Kidney (tissue), 14 donors: Measurements from ENCODE around the gene SEC24A. TPM values are rescaled to one million over a fixed set of nuclear protein-coding genes. Genes with fewer than 3 reads are reported as not detected.

ENCODE experiments used
- DNase-seq, 5 donors: peaks; one replicate each; pipeline ENCODE4 v3.0.0-alpha.2; 2013 to 2020
- FAIRE-seq: peaks from 2 replicates; lab custom pipeline; 2012; peaks lifted over from hg19 to GRCh38; lab: Jason Lieb, UNC
- H3K27ac ChIP-seq, 2 donors: one replicate each; pipeline ENCODE4 v1.7.0; 2013; ENCODE audit warnings: low read depth in 2 of 2, low read length in 2 of 2, inconsistent platforms in 1 of 2
- H3K27me3 ChIP-seq: one replicate; pipeline ENCODE4 v1.7.1; 2013; ENCODE audit warnings: low read length, inconsistent platforms; ENCODE audit not compliant: control insufficient read depth, insufficient read depth
- H3K36me3 ChIP-seq, 3 donors: one replicate each; pipeline versions ENCODE4 v1.7.0 to v1.7.1; 2013; ENCODE audit warnings: low read length in 3 of 3, control low read depth in 1 of 3, inconsistent platforms in 1 of 3; ENCODE audit not compliant: insufficient read depth in 3 of 3, control insufficient read depth in 2 of 3
- H3K4me1 ChIP-seq, 3 donors: one replicate each; pipeline versions ENCODE4 v1.7.0 to v1.7.1; 2013; ENCODE audit warnings: low read length in 3 of 3, inconsistent platforms in 1 of 3, low read depth in 1 of 3; ENCODE audit not compliant: control insufficient read depth in 2 of 3, insufficient read depth in 2 of 3
- H3K4me3 ChIP-seq, 3 donors: one replicate each; pipeline versions ENCODE4 v1.7.0 to v1.8.1; 2013; ENCODE audit warnings: low read length in 3 of 3, control low read depth in 1 of 3, inconsistent platforms in 1 of 3
- H3K9ac ChIP-seq, 3 donors: one replicate each; pipeline versions ENCODE4 v1.7.0 to v1.7.1; 2013; ENCODE audit warnings: low read length in 3 of 3, control low read depth in 1 of 3, inconsistent platforms in 1 of 3
- H3K9me3 ChIP-seq, 3 donors: one replicate each; pipeline versions ENCODE4 v1.7.0 to v1.7.1; 2013; ENCODE audit warnings: low read length in 3 of 3, control low read depth in 1 of 3, inconsistent platforms in 1 of 3; ENCODE audit not compliant: control insufficient read depth in 2 of 3, insufficient read depth in 1 of 3
- CTCF ChIP-seq: IDR thresholded peaks from 3 replicates; pipeline ENCODE4 v1.5.1; 2012; ENCODE audit warnings: mild to moderate bottlenecking, moderate library complexity, borderline replicate concordance; ENCODE audit not compliant: insufficient read depth; ENCODE audit errors: extremely low read depth
- intact Hi-C: fragments of 100-400 bp; cut with DNase I; formaldehyde crosslinking; loops from one replicate; pipeline ENCODE4 v1.11.1; 2022
- polyA plus RNA-seq: library from polyadenylated mRNA; stranded (reverse); fragments of 350-450 nt; fragmentation: Illumina TruSeq; extraction: RNeasy Lipid Tissue Mini Kit (QIAGEN cat#74804); gene quantifications from one replicate; pipeline ENCODE4 v1.2.3, GENCODE V29; 2014; ENCODE audit warnings: low read depth, low replicate concordance; ENCODE audit not compliant: insufficient read depth
- total RNA-seq: library from RNA; stranded (reverse); fragmentation: NEBNext Ultra II Directional; extraction: Animal tissue kit (Norgen Biotek cat#: 25700); gene quantifications from one replicate; pipeline ENCODE4 v1.2.1, GENCODE V29; 2021
- donor health status: control.
- donor health status: control.
- donor health status: control.
- donor health status: control.
- donor health status: control.
- donor health status: DM: yes; HTN: yes; CAD: no.
- donor health status: Normal renal cell carcinoma (clear cell type).

Gene SEC24A
- total and polyA plus RNA-seq, 2 donors from 2014 or later = 2.8 to 21.2 TPM

GRCh38 chr5:134603059-134603458 is 45.5 kb upstream of the SEC24A start:
- no peak overlapping the region for H3K4me3 ChIP-seq
- no peak for DNase-seq
- no peak for FAIRE-seq
- no peak for TF ChIP-seq CTCF
- H3K9ac ChIP-seq = no peak overlapping the region
- H3K9me3 ChIP-seq = no peaks in the 10 kb centered on the region
- H3K27ac ChIP-seq = no peak overlapping the region
- peaks cover 6 to 30% (median 15%) of the 10 kb centered on the region in 3 donors for H3K36me3 ChIP-seq
- intact Hi-C loops = no loop called here
- no peaks in the 10 kb centered on the region for H3K4me1 ChIP-seq
- H3K27me3 ChIP-seq = no peaks in the 10 kb centered on the region

- peaks cover 8 to 45% (median 28%) of the 10 kb centered on the region in 3 donors for H3K36me3 ChIP-seq
- no peak overlapping the region for H3K27ac ChIP-seq
- H3K9ac ChIP-seq = no peak overlapping the region
- DNase-seq (no peak), FAIRE-seq (no peak)
- no peaks in the 10 kb centered on the region for H3K27me3 ChIP-seq
- no peaks in the 10 kb centered on the region for H3K9me3 ChIP-seq
- TF ChIP-seq CTCF = no peak
- intact Hi-C loops = no loop called here
- no peak overlapping the region for H3K4me3 ChIP-seq
- peaks cover 0 to 6% (median 4%) of the 10 kb centered on the region in 3 donors for H3K4me1 ChIP-seq
Observed at GRCh38 chr5:134604908-134605307, 43.7 kb upstream of the SEC24A start.

GRCh38 chr5:134606726-134607125 is 41.9 kb upstream of the SEC24A start:
- Histone ChIP-seq H3K9ac (no peak overlapping the region), H3K9me3 (no peaks in the 10 kb centered on the region), H3K27me3 (no peaks in the 10 kb centered on the region), H3K4me1 (peaks cover 0 to 6% (median 4%) of the 10 kb centered on the region in 3 donors), H3K36me3 (peaks cover 10 to 54% (median 31%) of the 10 kb centered on the region in 3 donors), H3K4me3 (no peak overlapping the region), H3K27ac (no peak overlapping the region)
- FAIRE-seq = no peak
- no peak for DNase-seq
- intact Hi-C loops = no loop called here
- no peak for TF ChIP-seq CTCF

GRCh38 chr5:134608555-134608954 is 40.0 kb upstream of the SEC24A start:
- Histone ChIP-seq H3K4me1 (peaks cover 0 to 6% (median 4%) of the 10 kb centered on the region in 3 donors), H3K27ac (no peak overlapping the region), H3K9me3 (no peaks in the 10 kb centered on the region), H3K27me3 (no peaks in the 10 kb centered on the region), H3K36me3 (peaks cover 10 to 60% (median 32%) of the 10 kb centered on the region in 3 donors), H3K9ac (no peak overlapping the region), H3K4me3 (no peak overlapping the region)
- no peak for TF ChIP-seq CTCF
- intact Hi-C loops = no loop called here
- FAIRE-seq = no peak
- DNase-seq = no peak
